HG03097 (cell line): ENCODE results near the gene PAXX.

Source experiments
- ATAC-seq: cut with Tn5 transposase; IDR thresholded peaks from one replicate; pipeline ENCODE4 v1.9.1; 2021; ENCODE audit not compliant: unreplicated experiment, low FRiP score

Gene PAXX, protein sequence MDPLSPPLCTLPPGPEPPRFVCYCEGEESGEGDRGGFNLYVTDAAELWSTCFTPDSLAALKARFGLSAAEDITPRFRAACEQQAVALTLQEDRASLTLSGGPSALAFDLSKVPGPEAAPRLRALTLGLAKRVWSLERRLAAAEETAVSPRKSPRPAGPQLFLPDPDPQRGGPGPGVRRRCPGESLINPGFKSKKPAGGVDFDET

DNA sequence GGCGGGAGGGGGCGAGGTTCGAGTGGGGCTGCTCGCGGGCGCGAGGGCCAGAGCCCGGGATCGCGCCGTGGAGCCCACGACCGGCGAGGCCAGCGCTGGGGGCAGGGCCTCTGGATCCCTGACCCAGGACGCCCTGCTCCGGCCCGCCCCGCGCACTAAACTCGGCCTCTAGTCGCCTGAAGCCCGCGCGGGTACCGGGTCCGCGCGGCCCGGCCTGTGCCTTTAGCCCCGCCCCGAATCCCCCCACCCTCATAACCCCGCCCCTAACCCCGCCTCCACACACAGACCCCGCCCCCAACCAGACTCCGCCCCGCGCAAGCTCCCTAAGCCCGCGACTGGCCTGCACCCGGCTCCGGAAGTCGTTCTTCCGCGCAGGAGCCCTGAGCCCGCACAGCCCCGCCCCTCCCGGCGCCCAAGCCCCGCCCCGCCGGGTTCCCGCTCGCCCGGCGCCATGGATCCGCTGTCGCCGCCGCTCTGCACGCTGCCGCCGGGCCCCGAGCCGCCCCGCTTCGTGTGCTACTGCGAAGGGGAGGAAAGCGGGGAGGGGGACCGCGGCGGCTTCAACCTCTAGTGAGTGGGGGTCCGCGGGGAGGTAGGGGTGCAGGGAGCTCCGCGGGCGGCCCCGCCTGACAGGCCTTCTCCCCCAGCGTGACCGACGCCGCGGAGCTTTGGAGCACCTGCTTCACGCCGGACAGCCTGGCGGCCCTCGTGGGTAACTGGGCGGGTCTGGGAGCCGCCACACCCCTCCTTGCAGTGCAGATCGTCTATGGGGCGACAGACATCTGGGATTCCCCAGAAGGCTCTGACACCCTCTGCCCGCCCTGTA is at the start of gene PAXX:
TSS of gene PAXX (plus strand) at position 430 of the 826 bp plus-strand sequence. CDS start at position 452, 22 bp downstream.
- peak; percentile 65 for ATAC-seq

DNA sequence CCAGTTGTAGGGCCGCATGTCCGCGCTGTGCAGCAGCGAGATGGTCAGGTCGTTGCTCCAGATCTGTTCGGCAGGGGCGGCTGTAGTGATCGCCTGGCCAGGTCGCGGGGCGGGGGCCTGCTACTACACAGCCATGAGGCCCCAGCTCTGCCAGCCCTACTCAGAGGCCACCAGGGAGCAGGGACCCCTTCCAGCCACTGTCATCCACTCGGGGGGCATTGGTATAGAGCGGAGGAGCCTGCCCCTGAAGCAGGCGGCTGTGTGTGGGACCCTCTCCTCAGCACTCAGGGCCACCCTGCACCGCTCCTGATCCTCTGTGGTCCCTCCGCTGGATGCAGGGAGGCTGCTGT is 49.4 kb upstream of the PAXX start:
- ATAC-seq, result no peak

GRCh38 chr9:136943291-136944211 is 48.7 kb upstream of the PAXX start:
- peak; percentile 3 for ATAC-seq

DNA sequence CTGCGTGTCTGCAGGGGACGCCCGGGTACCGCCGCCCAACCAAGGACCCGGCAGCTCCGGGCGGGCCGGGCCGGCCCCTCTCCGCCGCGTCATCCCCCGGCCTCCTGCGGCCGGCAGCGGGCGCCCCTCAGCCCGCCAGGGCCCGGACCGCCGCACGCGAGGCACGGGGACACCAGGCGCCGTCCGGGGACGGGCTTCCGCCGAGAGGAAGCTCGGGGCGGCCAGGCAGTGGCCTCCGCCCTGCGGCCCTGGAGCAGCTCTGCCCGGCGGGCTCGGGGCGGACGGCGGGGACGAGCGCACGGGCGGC is 48.1 kb upstream of the PAXX start:
- peak; percentile 35 for ATAC-seq

GRCh38 chr9:136944519-136945332 is 47.5 kb upstream of the PAXX start, which contains the start of the genes C8G and FBXW5:
Gene C8G, plus strand, starts transcription at chr9:136945243. Its CDS starts 78 bp downstream, at chr9:136945321.
Gene FBXW5, minus strand, starts transcription at chr9:136944738. Its CDS starts 655 bp downstream, at chr9:136944083.
- peak; percentile 78 for ATAC-seq

- no peak for ATAC-seq
Measured at GRCh38 chr9:136945333-136946227, 46.6 kb upstream of the PAXX start.

DNA sequence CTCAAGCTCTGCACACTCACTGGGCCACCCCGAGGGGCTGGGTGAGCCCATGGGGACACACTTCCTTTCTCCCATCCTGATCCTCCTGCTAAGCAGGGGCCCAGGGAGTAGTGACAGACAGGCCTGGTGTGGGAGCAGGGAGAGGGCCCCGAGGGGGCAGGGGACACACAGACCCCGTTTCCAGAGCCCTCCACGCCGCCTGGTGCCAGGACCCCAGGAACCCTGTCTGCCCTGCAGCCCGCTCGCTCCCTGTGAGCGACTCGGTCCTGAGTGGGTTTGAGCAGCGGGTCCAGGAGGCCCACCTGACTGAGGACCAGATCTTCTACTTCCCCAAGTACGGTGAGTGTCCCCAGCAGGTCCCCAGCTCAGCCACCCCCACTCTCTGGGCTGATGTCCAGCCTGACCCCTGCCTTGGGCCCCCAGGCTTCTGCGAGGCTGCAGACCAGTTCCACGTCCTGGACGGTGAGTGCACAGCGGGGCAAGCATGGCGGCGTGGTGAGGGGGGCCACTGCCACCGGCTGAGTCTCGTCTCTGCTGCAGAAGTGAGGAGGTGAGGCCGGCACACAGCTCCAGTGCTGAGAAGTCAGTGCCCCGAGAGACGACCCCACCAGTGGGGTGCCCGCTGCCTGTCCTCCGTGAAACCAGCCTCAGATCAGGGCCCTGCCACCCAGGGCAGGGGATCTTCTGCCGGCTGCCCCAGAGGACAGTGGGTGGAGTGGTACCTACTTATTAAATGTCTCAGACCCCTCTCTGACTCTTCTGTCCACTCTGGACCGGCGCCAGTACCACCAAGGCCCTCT is 45.8 kb upstream of the PAXX start:
- no peak for ATAC-seq

- ATAC-seq, result no peak
Measured at GRCh38 chr9:136947028-136947891, 45.0 kb upstream of the PAXX start.

DNA sequence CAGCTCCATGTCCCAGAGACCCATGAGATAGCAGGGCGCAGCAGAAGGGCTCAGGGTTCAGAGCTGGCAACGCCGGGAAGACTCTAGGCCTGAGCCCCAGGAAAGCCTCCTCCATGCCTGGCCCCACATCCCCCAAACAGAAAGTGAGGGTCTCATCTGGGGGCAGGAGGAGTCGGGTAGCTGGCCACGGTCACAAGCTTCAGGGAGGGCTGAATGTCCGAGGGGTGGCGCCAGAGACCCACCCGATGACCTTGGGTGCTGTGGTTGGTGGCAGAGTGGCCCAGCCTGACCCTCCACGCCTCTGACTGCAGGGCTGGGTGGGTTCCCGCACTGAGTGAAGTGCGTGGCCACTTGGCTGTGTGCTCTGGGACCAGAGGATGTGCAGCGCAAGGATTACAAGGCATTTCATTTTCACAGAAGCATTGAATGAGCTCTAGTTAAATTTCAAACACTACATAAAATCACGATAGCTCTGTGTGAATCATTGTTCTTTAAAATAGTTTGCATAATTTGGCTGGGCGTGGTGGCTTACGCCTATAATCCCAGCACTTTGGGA is 44.2 kb upstream of the PAXX start:
- no peak for ATAC-seq

- no peak for ATAC-seq
Measured at GRCh38 chr9:136949239-136949816, 42.9 kb upstream of the PAXX start.

DNA sequence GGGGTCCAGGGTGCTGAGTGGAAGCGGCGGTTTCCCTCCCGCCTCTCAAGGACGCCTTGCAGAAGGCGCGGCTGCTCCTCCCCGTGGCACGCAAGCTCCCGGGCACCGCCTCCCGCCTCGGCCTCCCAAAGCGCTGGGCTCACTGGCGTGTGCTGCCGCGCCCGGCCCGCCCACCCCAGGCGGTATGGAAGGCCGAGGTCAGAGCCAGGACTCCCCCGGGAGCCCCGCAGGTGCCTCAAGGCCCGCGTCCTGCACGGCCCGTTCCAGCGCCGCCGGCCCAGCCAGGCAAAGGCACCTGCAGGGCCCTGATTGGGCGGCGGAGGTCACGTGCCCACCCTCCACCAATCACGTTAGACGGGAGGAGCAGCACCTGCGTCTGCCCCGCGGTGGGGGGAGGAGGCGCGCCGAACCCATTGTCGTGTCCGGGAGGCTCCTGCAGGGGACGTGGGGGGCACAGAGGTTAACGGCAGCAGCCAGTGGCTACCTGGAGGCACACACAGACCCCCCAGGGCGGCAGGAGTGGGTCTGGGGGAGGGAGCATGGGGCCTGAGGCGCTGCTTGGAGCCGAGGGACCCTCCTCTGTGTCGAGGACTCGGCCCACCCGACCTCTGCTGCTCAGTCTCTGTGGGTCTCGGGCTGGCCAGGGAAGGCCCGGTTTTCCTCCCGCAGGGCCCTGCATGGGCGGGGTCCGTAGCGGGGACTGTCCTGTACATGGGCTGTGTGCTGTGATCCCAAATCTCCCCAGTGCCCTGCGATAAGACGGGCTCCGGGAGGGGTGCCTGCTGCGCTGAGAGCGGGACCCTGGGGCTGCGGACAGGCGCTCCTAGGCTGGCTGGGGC is 42.2 kb upstream of the PAXX start:
- ATAC-seq, result peak; percentile 74

DNA sequence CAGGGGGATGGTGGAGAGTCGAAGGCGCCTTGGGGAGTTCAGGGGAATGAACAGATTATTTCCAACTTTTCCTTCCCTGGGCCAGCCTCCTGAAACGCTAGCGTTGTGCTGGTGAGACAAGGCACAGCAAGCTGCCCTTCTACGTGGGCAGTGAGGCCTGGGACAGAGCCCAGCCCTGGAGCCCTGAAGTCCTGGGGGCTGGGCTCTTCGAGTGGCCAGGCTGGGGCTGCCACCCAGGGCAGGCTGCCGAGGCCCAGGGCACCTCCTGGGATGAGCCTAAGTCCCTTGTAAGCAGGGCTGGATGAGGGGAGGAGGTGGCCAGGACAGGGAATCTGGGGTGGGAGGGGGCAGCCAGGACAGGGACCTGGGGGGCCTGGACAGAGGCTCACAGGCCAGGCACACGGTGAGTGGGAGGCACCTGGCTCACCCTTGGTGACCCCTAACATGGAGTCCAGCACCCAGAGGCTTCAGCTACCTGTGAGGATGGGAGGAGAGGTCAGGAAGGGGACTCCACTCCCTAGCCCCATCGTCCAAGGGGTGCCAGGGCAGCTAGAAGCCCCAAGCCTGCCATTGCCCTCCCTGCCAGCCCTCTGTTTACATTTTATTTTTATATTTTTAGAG is 41.5 kb upstream of the PAXX start:
- ATAC-seq, result no peak

GRCh38 chr9:136951541-136952320 is 40.5 kb upstream of the PAXX start, which contains the start of gene LCN12:
Gene LCN12, plus strand, starts transcription at chr9:136952273. Its CDS starts 55 bp downstream, at chr9:136952328.
- no peak for ATAC-seq

GRCh38 chr9:136952321-136952850 is 39.8 kb upstream of the PAXX start:
- ATAC-seq, result no peak
